Mucosa of descending colon (tissue), 3 donors: ENCODE data around the gene NDRG3. TPM values are rescaled to one million over a fixed set of nuclear protein-coding genes. Genes with fewer than 3 reads are reported as not detected.

Source experiments
- ATAC-seq: fragments of 200-7000 bp; cut with Tn5 transposase; one replicate; pipeline ENCODE4 v1.9.1; 2020; ENCODE audit warnings: mild to moderate bottlenecking, moderate library complexity
- DNase-seq, 3 donors: peaks; one replicate each; pipeline ENCODE4 v3.0.0-alpha.2; 2020
- H3K36me3 ChIP-seq: fragments of 200-600 bp; one replicate; pipeline ENCODE4 v1.8.0; 2021; ENCODE audit warnings: low read depth, mild to moderate bottlenecking
- H3K4me1 ChIP-seq: fragments of 200-600 bp; one replicate; pipeline ENCODE4 v1.8.0; 2021; ENCODE audit warnings: low read depth, mild to moderate bottlenecking
- H3K4me3 ChIP-seq: fragments of 200-600 bp; one replicate; pipeline ENCODE4 v1.8.0; 2021; ENCODE audit warnings: mild to moderate bottlenecking
- H3K9me3 ChIP-seq: fragments of 200-600 bp; one replicate; pipeline ENCODE4 v1.8.0; 2021; ENCODE audit warnings: mild to moderate bottlenecking
- intact Hi-C, 2 donors: fragments of 100-400 bp; cut with DNase I in 1 of 2; cut with micrococcal nuclease in 1 of 2; formaldehyde crosslinking; loops; one replicate each; pipeline versions ENCODE4 v1.11.0 to v1.11.1; 2022; cut with DNase I, micrococcal nuclease
- total RNA-seq, 3 donors: library from RNA; stranded (reverse); fragmentation: NEBNext Ultra II Directional in 2 of 3; extraction: Animal tissue kit (Norgen Biotek cat#: 25700) in 2 of 3; gene quantifications; one replicate each; pipeline versions ENCODE4 v1.2.1 to v1.2.4, GENCODE V29; 2021 to 2023
- TF ChIP-seq, protein P1 (sequence below): fragments of 200-600 bp; IDR thresholded peaks from one replicate; pipeline ENCODE4 v1.8.0; 2022; ENCODE audit warnings: antibody characterized with exemption, mild to moderate bottlenecking
- donor health status: DM: no; HTN: no; CAD: no; lungs with moderate emphysema.
- donor health status: DM: no; HTN: no; CAD: no.
- donor health status: DM: no; HTN: yes; CAD: no.

The NDRG3 gene
- total RNA-seq, 3 donors from 2014 or later, result 23.5 to 50.9 (median 26.1) TPM

DNA sequence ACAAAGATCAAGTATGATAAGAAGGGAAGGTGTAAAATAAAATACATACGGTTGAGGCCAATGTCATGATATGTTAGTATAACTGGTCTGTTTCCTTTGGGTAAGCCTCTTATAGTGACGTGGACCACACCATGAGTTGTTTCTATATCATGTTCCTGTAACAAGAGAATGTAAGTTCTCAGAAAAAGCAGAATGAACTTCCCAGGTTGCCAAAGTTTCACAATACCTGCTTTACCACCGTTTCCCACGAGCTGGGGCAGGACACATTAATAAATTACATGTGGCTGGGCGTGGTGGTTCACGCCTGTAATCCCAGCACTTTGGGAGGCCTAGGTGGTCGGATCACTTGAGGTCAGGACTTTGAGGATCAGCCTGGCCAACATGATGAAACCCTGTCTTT, 57.3 kb downstream of the NDRG3 start:
- intact Hi-C loops, result no loop called here
- H3K9me3 ChIP-seq, result no peaks in the 10 kb centered on the region
- DNase-seq, result no peak
- H3K4me3 ChIP-seq, result no peak overlapping the region
- peaks cover 4% of the 10 kb centered on the region for H3K36me3 ChIP-seq
- no peaks in the 10 kb centered on the region for H3K4me1 ChIP-seq
- TF ChIP-seq, protein P1, sequence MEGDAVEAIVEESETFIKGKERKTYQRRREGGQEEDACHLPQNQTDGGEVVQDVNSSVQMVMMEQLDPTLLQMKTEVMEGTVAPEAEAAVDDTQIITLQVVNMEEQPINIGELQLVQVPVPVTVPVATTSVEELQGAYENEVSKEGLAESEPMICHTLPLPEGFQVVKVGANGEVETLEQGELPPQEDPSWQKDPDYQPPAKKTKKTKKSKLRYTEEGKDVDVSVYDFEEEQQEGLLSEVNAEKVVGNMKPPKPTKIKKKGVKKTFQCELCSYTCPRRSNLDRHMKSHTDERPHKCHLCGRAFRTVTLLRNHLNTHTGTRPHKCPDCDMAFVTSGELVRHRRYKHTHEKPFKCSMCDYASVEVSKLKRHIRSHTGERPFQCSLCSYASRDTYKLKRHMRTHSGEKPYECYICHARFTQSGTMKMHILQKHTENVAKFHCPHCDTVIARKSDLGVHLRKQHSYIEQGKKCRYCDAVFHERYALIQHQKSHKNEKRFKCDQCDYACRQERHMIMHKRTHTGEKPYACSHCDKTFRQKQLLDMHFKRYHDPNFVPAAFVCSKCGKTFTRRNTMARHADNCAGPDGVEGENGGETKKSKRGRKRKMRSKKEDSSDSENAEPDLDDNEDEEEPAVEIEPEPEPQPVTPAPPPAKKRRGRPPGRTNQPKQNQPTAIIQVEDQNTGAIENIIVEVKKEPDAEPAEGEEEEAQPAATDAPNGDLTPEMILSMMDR, result no peak
- ATAC-seq, result no peak

DNA sequence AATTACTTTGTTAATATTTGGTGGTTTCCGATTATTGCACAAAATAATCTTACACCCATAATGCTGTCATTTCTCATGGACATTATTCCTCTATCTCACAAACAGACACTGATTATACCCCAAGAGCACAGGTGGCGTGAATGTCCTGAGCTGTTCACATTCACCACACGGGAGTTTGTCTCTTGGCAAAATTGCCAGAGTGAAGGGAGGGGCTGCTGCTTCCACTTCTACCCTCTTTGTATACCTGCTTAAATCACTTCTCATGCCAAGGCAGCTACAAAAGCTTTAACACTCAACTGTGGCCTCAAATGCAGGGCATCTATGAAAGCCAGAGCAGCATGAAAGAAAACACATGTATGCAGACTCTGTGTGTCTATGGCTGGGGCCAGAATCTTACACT, 58.0 kb downstream of the NDRG3 start:
- no peak for ATAC-seq
- peaks cover 4% of the 10 kb centered on the region for H3K36me3 ChIP-seq
- H3K9me3 ChIP-seq, result no peaks in the 10 kb centered on the region
- H3K4me3 ChIP-seq, result no peak overlapping the region
- H3K4me1 ChIP-seq, result no peaks in the 10 kb centered on the region
- TF ChIP-seq, protein P1, result no peak
- intact Hi-C loops, result no loop called here
- no peak for DNase-seq

DNA sequence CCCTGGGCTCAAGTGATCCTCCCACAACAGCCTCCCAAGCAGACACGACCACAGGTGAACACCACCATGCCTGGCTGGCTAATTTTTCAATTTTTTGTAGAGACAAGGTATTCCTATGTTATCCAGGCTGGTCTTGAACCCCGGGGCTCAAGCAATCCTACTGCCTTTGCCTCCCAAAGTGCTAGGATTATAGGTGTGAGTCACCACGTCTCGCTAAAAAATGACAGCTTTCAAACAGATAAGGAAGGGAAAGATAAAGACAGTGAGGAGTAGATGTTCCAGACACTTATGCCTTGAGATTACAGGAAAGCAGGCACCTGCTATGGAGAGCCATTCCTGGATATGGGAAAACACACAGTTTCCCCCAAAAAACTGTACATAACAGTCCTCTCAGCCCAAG, 58.9 kb downstream of the NDRG3 start:
- intact Hi-C loops, result no loop called here
- DNase-seq (no peak), ATAC-seq (no peak)
- peaks cover 4% of the 10 kb centered on the region for H3K36me3 ChIP-seq
- TF ChIP-seq, protein P1, result no peak
- H3K4me1 ChIP-seq, result no peaks in the 10 kb centered on the region
- no peaks in the 10 kb centered on the region for H3K9me3 ChIP-seq
- no peak overlapping the region for H3K4me3 ChIP-seq

DNA sequence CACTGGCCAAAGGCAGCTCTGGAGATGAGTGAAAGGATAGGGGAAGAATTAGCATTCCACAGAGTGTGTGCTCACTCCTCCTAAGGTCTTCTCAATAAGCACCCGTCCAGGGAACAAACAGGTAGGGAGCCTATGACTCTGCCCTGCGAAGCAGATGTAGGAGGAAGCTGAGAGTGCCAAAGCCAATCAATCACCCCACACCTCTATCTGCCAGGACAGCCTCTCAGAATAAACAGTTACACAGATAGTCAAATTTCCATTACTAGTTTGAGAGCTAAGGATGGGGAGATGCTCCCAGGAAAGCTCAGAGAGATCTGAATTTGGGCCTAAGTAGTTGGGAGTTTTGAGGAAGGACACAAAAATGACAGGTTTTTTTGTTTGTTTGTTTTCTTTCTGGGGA, 59.4 kb downstream of the NDRG3 start:
- no peak overlapping the region for H3K4me3 ChIP-seq
- H3K9me3 ChIP-seq, result no peaks in the 10 kb centered on the region
- DNase-seq (no peak), ATAC-seq (no peak)
- H3K4me1 ChIP-seq, result no peaks in the 10 kb centered on the region
- peaks cover 4% of the 10 kb centered on the region for H3K36me3 ChIP-seq
- TF ChIP-seq, protein P1, result no peak
- intact Hi-C loops, result no loop called here

DNA sequence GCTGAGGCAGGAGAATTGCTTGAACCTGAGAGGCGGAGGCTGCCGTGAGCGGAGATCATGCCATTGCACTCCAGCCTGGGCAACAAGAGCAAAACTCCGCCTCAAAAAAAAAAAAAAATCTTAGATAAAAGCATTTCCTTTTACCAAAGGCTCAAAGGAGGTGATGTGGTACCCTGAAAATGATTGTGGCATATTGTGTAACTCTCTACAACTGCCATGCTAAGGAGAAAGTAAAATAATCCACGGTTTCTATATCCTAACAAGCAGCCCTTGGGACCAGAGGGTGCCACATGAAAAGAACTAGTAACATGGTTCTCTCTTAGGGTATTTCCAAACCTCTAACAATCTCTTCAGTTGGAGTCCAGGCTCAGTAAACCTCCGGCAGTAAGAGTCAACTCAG, 61.1 kb downstream of the NDRG3 start:
- no peak for DNase-seq
- Histone ChIP-seq H3K36me3 (peaks cover 4% of the 10 kb centered on the region), H3K9me3 (no peaks in the 10 kb centered on the region), H3K4me1 (no peaks in the 10 kb centered on the region), H3K4me3 (no peak overlapping the region)
- TF ChIP-seq, protein P1, result no peak
- intact Hi-C loops, result no loop called here
- no peak for ATAC-seq

DNA sequence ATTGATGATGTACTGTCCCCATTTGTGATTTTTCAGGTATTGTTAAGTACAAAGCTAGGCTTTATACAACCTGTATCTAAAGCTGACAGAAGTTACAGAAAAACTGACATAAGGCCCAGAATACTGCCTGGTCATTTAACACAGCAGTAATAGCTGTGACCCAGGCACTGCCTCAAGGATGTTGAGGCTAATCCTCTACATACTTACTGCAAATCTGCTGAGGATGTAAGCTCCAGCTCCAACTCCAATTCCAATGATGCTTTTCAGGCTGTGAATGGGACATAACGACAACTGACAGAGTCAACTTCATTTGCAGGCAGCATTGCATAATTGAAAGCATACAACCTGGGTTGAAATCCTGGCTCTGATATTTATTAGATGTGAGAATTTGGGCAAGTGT, 63.6 kb downstream of the NDRG3 start:
- H3K4me3 ChIP-seq, result no peak overlapping the region
- no peaks in the 10 kb centered on the region for H3K4me1 ChIP-seq
- no peak for ATAC-seq
- intact Hi-C loops, result no loop called here
- TF ChIP-seq, protein P1, result no peak
- no peaks in the 10 kb centered on the region for H3K36me3 ChIP-seq
- DNase-seq, result no peak
- no peaks in the 10 kb centered on the region for H3K9me3 ChIP-seq
